Measurements from ENCODE around the gene CLK1. TPM values are rescaled to one million over a fixed set of nuclear protein-coding genes. Genes with fewer than 3 reads are reported as not detected.

CLK1 gene
- total RNA-seq, 4 donors from 2014 or later = 79.5 to 243 (median 143) TPM

- peak overlapping the region; percentile 96 to 100 (median 98) for H3K27ac ChIP-seq
- no peak for ATAC-seq
- H3K9me3 ChIP-seq = no peaks in the 10 kb centered on the region
- H3K27me3 ChIP-seq = no peaks in the 10 kb centered on the region
- TF ChIP-seq, protein P1, sequence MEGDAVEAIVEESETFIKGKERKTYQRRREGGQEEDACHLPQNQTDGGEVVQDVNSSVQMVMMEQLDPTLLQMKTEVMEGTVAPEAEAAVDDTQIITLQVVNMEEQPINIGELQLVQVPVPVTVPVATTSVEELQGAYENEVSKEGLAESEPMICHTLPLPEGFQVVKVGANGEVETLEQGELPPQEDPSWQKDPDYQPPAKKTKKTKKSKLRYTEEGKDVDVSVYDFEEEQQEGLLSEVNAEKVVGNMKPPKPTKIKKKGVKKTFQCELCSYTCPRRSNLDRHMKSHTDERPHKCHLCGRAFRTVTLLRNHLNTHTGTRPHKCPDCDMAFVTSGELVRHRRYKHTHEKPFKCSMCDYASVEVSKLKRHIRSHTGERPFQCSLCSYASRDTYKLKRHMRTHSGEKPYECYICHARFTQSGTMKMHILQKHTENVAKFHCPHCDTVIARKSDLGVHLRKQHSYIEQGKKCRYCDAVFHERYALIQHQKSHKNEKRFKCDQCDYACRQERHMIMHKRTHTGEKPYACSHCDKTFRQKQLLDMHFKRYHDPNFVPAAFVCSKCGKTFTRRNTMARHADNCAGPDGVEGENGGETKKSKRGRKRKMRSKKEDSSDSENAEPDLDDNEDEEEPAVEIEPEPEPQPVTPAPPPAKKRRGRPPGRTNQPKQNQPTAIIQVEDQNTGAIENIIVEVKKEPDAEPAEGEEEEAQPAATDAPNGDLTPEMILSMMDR (IDR thresholded peaks at IDR 0.05) = no peak
- peak in 1 of 2 donors; percentile 28 for TF ChIP-seq POLR2A (IDR thresholded peaks at IDR 0.05)
- H3K4me3 ChIP-seq = peak overlapping the region; percentile 85 to 96
- 0% methylated on average over 3 of the region's 11 CpGs; no CpG with 5 or more reads in 1 of the 2 donors for WGBS, 2 donors (ENCODE audit: low coverage in 1 of 2)
- H3K4me1 ChIP-seq = peaks cover 10 to 47% (median 28%) of the 10 kb centered on the region in 3 donors
- peaks cover 0 to 20% of the 10 kb centered on the region in 2 donors for H3K36me3 ChIP-seq
Observed at GRCh38 chr2:200810998-200811332, 53.5 kb downstream of the CLK1 start.

DNA sequence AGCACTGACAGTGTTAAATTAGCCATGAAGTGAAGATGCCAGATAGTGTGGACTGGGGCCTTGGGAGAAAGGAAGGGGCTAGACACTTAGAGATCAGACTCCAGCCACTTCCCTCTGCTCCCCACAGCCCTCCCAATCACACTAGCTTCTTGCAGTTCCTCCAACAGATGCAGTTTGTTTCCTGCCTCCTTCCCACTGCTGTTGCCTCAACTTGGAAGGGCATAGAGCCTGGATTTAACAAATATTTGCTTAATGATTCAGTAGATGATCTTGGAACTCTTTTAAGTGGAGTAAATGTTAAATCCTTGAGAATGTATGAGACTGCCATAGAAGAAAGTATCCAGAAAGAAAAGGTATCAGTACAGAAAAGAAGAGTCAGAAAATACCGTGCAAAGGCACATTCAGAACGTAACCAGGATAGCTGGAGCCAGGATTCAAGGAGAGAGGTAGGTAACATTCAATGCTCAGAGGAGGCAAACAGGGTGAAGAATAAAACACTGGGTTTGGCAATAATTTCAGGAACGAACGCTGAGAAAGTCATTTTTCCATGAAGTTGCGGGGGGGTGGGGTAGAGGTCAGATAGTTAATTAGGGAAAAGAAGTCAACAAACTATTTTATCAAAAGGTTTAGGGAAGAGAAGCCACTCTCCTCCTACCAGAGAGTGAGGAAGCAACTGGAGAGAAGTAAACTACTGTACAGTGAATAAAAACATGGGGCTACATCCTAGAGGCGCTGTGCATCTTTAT lies 54.0 kb downstream of the CLK1 start:
- Histone ChIP-seq H3K9me3 (no peaks in the 10 kb centered on the region), H3K4me3 (peak overlapping the region; percentile 85 to 96), H3K36me3 (peaks cover 0 to 15% of the 10 kb centered on the region in 2 donors), H3K4me1 (peaks cover 10 to 42% (median 28%) of the 10 kb centered on the region in 3 donors), H3K27me3 (no peaks in the 10 kb centered on the region), H3K27ac (peak overlapping the region; percentile 96 to 100 (median 98))
- WGBS, 2 donors (ENCODE audit: low coverage in 1 of 2) = 12 to 26% methylated on average over 6 of the region's 6 CpGs
- no peak for TF ChIP-seq EP300 (IDR thresholded peaks at IDR 0.05)
- no peak for TF ChIP-seq POLR2A (IDR thresholded peaks at IDR 0.05)
- TF ChIP-seq, protein P1 (IDR thresholded peaks at IDR 0.05) = no peak
- peak; percentile 39 for TF ChIP-seq POLR2AphosphoS5 (IDR thresholded peaks at IDR 0.05)
- ATAC-seq = no peak

GRCh38 chr2:200809506-200810251 lies 54.8 kb downstream of the CLK1 start:
- no peak for TF ChIP-seq EP300 (IDR thresholded peaks at IDR 0.05)
- TF ChIP-seq POLR2A (IDR thresholded peaks at IDR 0.05) = no peak
- no peak for TF ChIP-seq POLR2AphosphoS5 (IDR thresholded peaks at IDR 0.05)
- Histone ChIP-seq H3K27me3 (no peaks in the 10 kb centered on the region), H3K27ac (peak overlapping the region; percentile 96 to 100 (median 98)), H3K4me3 (no peak overlapping the region), H3K9me3 (no peaks in the 10 kb centered on the region), H3K36me3 (peaks cover 0 to 7% of the 10 kb centered on the region in 2 donors), H3K4me1 (peaks cover 10 to 34% (median 28%) of the 10 kb centered on the region in 3 donors)
- ATAC-seq = no peak
- WGBS, 2 donors (ENCODE audit: low coverage in 1 of 2) = 72 to 84% methylated on average over 5 to 7 of the region's 7 CpGs

Small RNA genes lying within 50 kb of the gene (small RNA-seq; reads per million reads assigned to genes)
- gene RF00019 (0 reads per million in 4 donors), gene RNA5SP115 (0 reads per million in 4 donors), gene RNU6-312P (0 reads per million in 4 donors), gene RNU6-31P (0 to 0.54 (median 0) reads per million in 4 donors), gene RNU6-762P (0 reads per million in 4 donors)

Other genes starting within 250 kb of the CLK1 start
- 100 to 1,000 TPM; 253 to 372 (median 274) TPM for gene BZW1, start 52.7 kb downstream of the CLK1 start, total RNA-seq
- 100 to 1,000 TPM in 1 of 4 donors, 10 to 100 TPM in 3; 17.1 to 118 (median 39.1) TPM for gene PPIL3, start 24.4 kb upstream of the CLK1 start, total RNA-seq
- gene NIF3L1, start 24.7 kb upstream of the CLK1 start, total RNA-seq = 10 to 100 TPM; 13.9 to 21.3 (median 15.0) TPM
- gene ORC2, start 99.0 kb upstream of the CLK1 start, total RNA-seq = 10 to 100 TPM in 3 of 4 donors, 1 to 10 TPM in 1; 8.6 to 25.4 (median 11.4) TPM
- 10 to 100 TPM; 10.6 to 19.9 (median 13.9) TPM for gene HYCC2, start 207.0 kb upstream of the CLK1 start, total RNA-seq
- 10 to 100 TPM; 33.0 to 59.9 (median 46.6) TPM for gene NDUFB3, start 207.3 kb upstream of the CLK1 start, total RNA-seq

Measured in gastroesophageal sphincter (tissue), 4 donors.